Mesendoderm (in vitro differentiated cells): Measurements from ENCODE around the gene PPP2R3B.

Source experiments
- DNase-seq: peaks from one replicate; pipeline ENCODE4 v3.0.0; 2013
- H2AK5ac ChIP-seq: 2 replicates; pipeline ENCODE4 v1.6.1; 2013; ENCODE audit warnings: low read length, inconsistent platforms
- H2BK120ac ChIP-seq: 2 replicates; pipeline ENCODE4 v1.6.1; 2013; ENCODE audit warnings: low read depth, mild to moderate bottlenecking, low read length, moderate library complexity, mixed read lengths
- H2BK15ac ChIP-seq: replicated peaks from 2 replicates; pipeline ENCODE4 v1.6.1; 2013; ENCODE audit warnings: low read depth, mild to moderate bottlenecking, moderate library complexity
- H2BK5ac ChIP-seq: 2 replicates; pipeline ENCODE4 v1.6.1; 2013; ENCODE audit warnings: low read length, inconsistent platforms
- H3K18ac ChIP-seq: 2 replicates; pipeline ENCODE4 v1.6.1; 2013; ENCODE audit warnings: mild to moderate bottlenecking, low read length, mixed read lengths
- H3K23ac ChIP-seq: one replicate; pipeline ENCODE4 v1.6.1; 2013; ENCODE audit warnings: low read length
- H3K27ac ChIP-seq: 2 replicates; pipeline ENCODE4 v1.5.1; 2013; ENCODE audit warnings: low read depth, mild to moderate bottlenecking, inconsistent platforms, low read length, moderate library complexity
- H3K27me3 ChIP-seq: 2 replicates; pipeline ENCODE4 v1.6.1; 2013; ENCODE audit warnings: low read length, control low read depth, mild to moderate bottlenecking, inconsistent platforms; ENCODE audit not compliant: insufficient read depth, poor library complexity
- H3K36me3 ChIP-seq: 2 replicates; pipeline ENCODE4 v1.6.1; 2013; ENCODE audit warnings: low read length, inconsistent platforms; ENCODE audit not compliant: control insufficient read depth, insufficient read depth
- H3K4ac ChIP-seq: one replicate; pipeline ENCODE4 v1.6.1; 2013; ENCODE audit warnings: low read depth, mild to moderate bottlenecking, low read length, moderate library complexity
- H3K4me1 ChIP-seq: 2 replicates; pipeline ENCODE4 v1.6.1; 2013; ENCODE audit warnings: low read depth, low read length, inconsistent platforms; ENCODE audit not compliant: control insufficient read depth
- H3K4me2 ChIP-seq: 2 replicates; pipeline ENCODE4 v1.6.1; 2013; ENCODE audit warnings: low read length
- H3K4me3 ChIP-seq: 2 replicates; pipeline ENCODE4 v1.5.1; 2013; ENCODE audit warnings: mild to moderate bottlenecking, low read length
- H3K56ac ChIP-seq: one replicate; pipeline ENCODE4 v1.6.1; 2013; ENCODE audit warnings: low read length
- H3K79me1 ChIP-seq: 2 replicates; pipeline ENCODE4 v1.6.1; 2013; ENCODE audit warnings: low read length, inconsistent platforms
- H3K79me2 ChIP-seq: 2 replicates; pipeline ENCODE4 v1.6.1; 2013; ENCODE audit warnings: mild to moderate bottlenecking, low read length; ENCODE audit not compliant: control insufficient read depth, insufficient read depth
- H3K9ac ChIP-seq: 2 replicates; pipeline ENCODE4 v1.6.1; 2013; ENCODE audit warnings: low read length, inconsistent platforms
- H4K5ac ChIP-seq: one replicate; pipeline ENCODE4 v1.6.1; 2013; ENCODE audit warnings: low read length
- H4K8ac ChIP-seq: one replicate; pipeline ENCODE4 v1.6.1; 2013; ENCODE audit warnings: low read depth, mild to moderate bottlenecking, control low read depth, low read length, moderate library complexity
- WGBS: extraction: QIAGEN DNeasy Blood & Tissue Kit; methylation state at CpG from one replicate; pipeline ENCODE4 v1.1.7; 2013; ENCODE audit warnings: low lambda C conversion rate, missing lambda C conversion rate; ENCODE audit not compliant: insufficient coverage; ENCODE audit errors: extremely low coverage; 5-methylcytosine and 5-hydroxymethylcytosine counted together

PPP2R3B gene

GRCh38 chrX:355329-356050, 31.2 kb downstream of the PPP2R3B start:
- Histone ChIP-seq H3K27me3 (no peaks in the 10 kb centered on the region), H4K8ac (no peak overlapping the region), H3K36me3 (no peaks in the 10 kb centered on the region), H3K4me2 (no peak overlapping the region), H3K9ac (no peak overlapping the region), H3K79me2 (no peaks in the 10 kb centered on the region), H3K18ac (no peak overlapping the region), H3K56ac (no peak overlapping the region), H3K79me1 (peaks cover 4% of the 10 kb centered on the region), H2BK120ac (no peak overlapping the region), H3K23ac (no peak overlapping the region), H3K4me1 (no peaks in the 10 kb centered on the region), H3K27ac (no peak overlapping the region), H4K5ac (no peak overlapping the region), H3K4ac (no peak overlapping the region), H2BK15ac (no peak overlapping the region), H2AK5ac (no peak overlapping the region), H3K4me3 (no peak overlapping the region), H2BK5ac (no peak overlapping the region)
- no CpG with 5 or more reads among the region's 35 CpGs for WGBS
- no peak for DNase-seq

- Histone ChIP-seq H3K4me3 (no peak overlapping the region), H3K18ac (no peak overlapping the region), H3K9ac (no peak overlapping the region), H4K5ac (no peak overlapping the region), H2BK5ac (no peak overlapping the region), H3K56ac (no peak overlapping the region), H3K4me1 (no peaks in the 10 kb centered on the region), H3K23ac (no peak overlapping the region), H3K27me3 (no peaks in the 10 kb centered on the region), H3K79me1 (peaks cover 6% of the 10 kb centered on the region), H3K79me2 (no peaks in the 10 kb centered on the region), H3K4me2 (no peak overlapping the region), H2BK120ac (no peak overlapping the region), H3K27ac (no peak overlapping the region), H3K36me3 (no peaks in the 10 kb centered on the region), H2BK15ac (no peak overlapping the region), H2AK5ac (no peak overlapping the region), H4K8ac (no peak overlapping the region), H3K4ac (no peak overlapping the region)
- no peak for DNase-seq
- WGBS = no CpG with 5 or more reads among the region's 39 CpGs
Observed at GRCh38 chrX:353566-354535, 32.9 kb downstream of the PPP2R3B start.

GRCh38 chrX:352582-353314, 34.0 kb downstream of the PPP2R3B start:
- Histone ChIP-seq H2BK15ac (no peak overlapping the region), H3K4me3 (no peak overlapping the region), H3K4ac (no peak overlapping the region), H3K9ac (no peak overlapping the region), H3K18ac (no peak overlapping the region), H3K36me3 (no peaks in the 10 kb centered on the region), H2BK120ac (no peak overlapping the region), H2AK5ac (no peak overlapping the region), H3K56ac (no peak overlapping the region), H3K4me1 (no peaks in the 10 kb centered on the region), H3K4me2 (no peak overlapping the region), H3K79me2 (no peaks in the 10 kb centered on the region), H3K23ac (no peak overlapping the region), H4K8ac (no peak overlapping the region), H3K27me3 (no peaks in the 10 kb centered on the region), H4K5ac (no peak overlapping the region), H3K27ac (no peak overlapping the region), H3K79me1 (peaks cover 8% of the 10 kb centered on the region), H2BK5ac (no peak overlapping the region)
- WGBS = no CpG with 5 or more reads among the region's 39 CpGs
- DNase-seq = no peak

GRCh38 chrX:352181-352580, 34.5 kb downstream of the PPP2R3B start:
- no peak for DNase-seq
- H3K56ac ChIP-seq = no peak overlapping the region

GRCh38 chrX:351736-352135, 35.0 kb downstream of the PPP2R3B start:
- Histone ChIP-seq H3K36me3 (no peaks in the 10 kb centered on the region), H3K4ac (no peak overlapping the region), H2BK5ac (no peak overlapping the region), H3K4me3 (no peak overlapping the region), H4K5ac (no peak overlapping the region), H3K9ac (no peak overlapping the region), H2AK5ac (no peak overlapping the region), H3K23ac (no peak overlapping the region), H3K79me1 (peaks cover 8% of the 10 kb centered on the region), H3K18ac (no peak overlapping the region), H3K79me2 (no peaks in the 10 kb centered on the region), H3K4me1 (no peaks in the 10 kb centered on the region), H3K4me2 (no peak overlapping the region), H3K27me3 (no peaks in the 10 kb centered on the region), H2BK120ac (no peak overlapping the region), H3K27ac (no peak overlapping the region), H3K56ac (no peak overlapping the region), H4K8ac (no peak overlapping the region), H2BK15ac (no peak overlapping the region)
- no CpG with 5 or more reads among the region's 10 CpGs for WGBS
- DNase-seq = no peak

More at GRCh38 chrX:352181-352580, 34.5 kb downstream of the PPP2R3B start:
- Histone ChIP-seq H2BK5ac (no peak overlapping the region), H2BK15ac (no peak overlapping the region), H2AK5ac (no peak overlapping the region), H4K5ac (no peak overlapping the region), H3K79me2 (no peaks in the 10 kb centered on the region), H2BK120ac (no peak overlapping the region), H4K8ac (no peak overlapping the region), H3K27me3 (no peaks in the 10 kb centered on the region), H3K9ac (no peak overlapping the region), H3K36me3 (no peaks in the 10 kb centered on the region), H3K18ac (no peak overlapping the region), H3K4ac (no peak overlapping the region), H3K4me3 (no peak overlapping the region), H3K4me2 (no peak overlapping the region), H3K4me1 (no peaks in the 10 kb centered on the region), H3K79me1 (peaks cover 8% of the 10 kb centered on the region), H3K27ac (no peak overlapping the region), H3K23ac (no peak overlapping the region)
- WGBS = no CpG with 5 or more reads among the region's 27 CpGs
